Measurements from ENCODE around the gene BRSK2. TPM values are rescaled to one million over a fixed set of nuclear protein-coding genes. Genes with fewer than 3 reads are reported as not detected.
A peak's percentile ranks its signal among the peaks of the same experiment; 100 is the strongest.

BRSK2 gene
- total and polyA plus RNA-seq, 2 of the 4 experiments (the other 2 are of a cell fraction), result 0.18 to 0.62 TPM

DNA sequence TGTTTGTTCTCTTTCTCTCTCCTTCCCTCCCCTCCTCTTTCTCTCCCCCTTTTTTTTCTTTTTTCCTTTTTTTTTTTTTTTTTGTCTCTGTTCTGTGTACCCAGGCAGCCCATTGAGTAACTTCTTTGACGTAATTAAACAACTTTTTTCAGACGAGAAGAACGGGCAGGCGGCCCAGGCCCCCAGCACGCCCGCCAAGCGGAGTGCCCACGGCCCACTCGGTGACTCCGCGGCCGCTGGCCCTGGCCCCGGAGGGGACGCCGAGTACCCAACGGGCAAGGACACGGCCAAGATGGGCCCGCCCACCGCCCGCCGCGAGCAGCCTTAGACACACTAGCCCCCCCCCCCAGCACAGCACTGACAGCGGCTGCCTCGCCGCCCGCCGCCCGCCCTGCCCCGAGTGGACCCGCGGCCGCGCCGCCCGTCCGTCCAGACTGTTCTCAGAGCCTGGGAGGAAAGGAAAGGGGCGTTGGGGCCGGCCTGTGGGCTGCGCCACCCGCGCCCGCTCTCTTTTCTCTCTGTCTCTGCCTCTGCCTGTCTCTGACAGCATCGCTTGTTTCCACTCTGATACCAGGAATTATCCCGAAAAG, 70.8 kb downstream of the BRSK2 start:
- in situ Hi-C loops (cut with MboI; ENCODE audit: low sequenced_read_pairs), result no loop called here
- ChIA-PET POLR2A (ENCODE audit: unreplicated experiment) (no interaction called here), CTCF (no interaction called here)
- Histone ChIP-seq H2BK15ac (ENCODE audit: low read depth, low read length) (no peak overlapping the region), H3K4me3 (ENCODE audit: insufficient read depth, low read depth, low read length) (no peak overlapping the region), H3K4me1 (ENCODE audit: control insufficient read depth, insufficient read depth, low read length) (peaks cover 13% of the 10 kb centered on the region; the same call in 1 of the 2 replicates), H4K91ac (ENCODE audit: insufficient read depth, low read depth, low read length) (no peak overlapping the region), H2AK5ac (ENCODE audit: low read depth, low read length) (no peak overlapping the region), H3K18ac (ENCODE audit: low read depth, low read length) (no peak overlapping the region), H2BK120ac (ENCODE audit: low read depth, low read length) (no peak overlapping the region), H3K9me3 (ENCODE audit: control insufficient read depth, insufficient read depth, low read length) (no peaks in the 10 kb centered on the region), H3K4ac (ENCODE audit: low read depth, low read length) (no peak overlapping the region), H3K23ac (ENCODE audit: low read depth, low read length) (no peak overlapping the region), H3K36me3 (ENCODE audit: control insufficient read depth, insufficient read depth, low read length) (no peaks in the 10 kb centered on the region), H3K9ac (ENCODE audit: low read depth, low read length) (no peak overlapping the region), H3K4me2 (ENCODE audit: low read depth, low read length) (no peak overlapping the region), H4K8ac (ENCODE audit: low read depth in 2 of 2, low read length in 2 of 2) (no peak overlapping the region), H3K27ac (ENCODE audit: insufficient read depth, low read length) (no peak overlapping the region), H2AK9ac (replicated peaks; ENCODE audit: low read depth, low read length, poor library complexity) (no peak overlapping the region), H2BK20ac (ENCODE audit: low read depth, low read length) (no peak overlapping the region), H3K79me1 (ENCODE audit: low read depth in 1 of 2, low read length in 2 of 2) (no peaks in the 10 kb centered on the region), H4K20me1 (ENCODE audit: insufficient read depth, low read length) (no peaks in the 10 kb centered on the region), H3K27me3 (ENCODE audit: control insufficient read depth, insufficient read depth, low read length) (no peaks in the 10 kb centered on the region), H3K9me1 (ENCODE audit: insufficient read depth, low read length) (no peaks in the 10 kb centered on the region), H3K56ac (ENCODE audit: extremely low read depth, insufficient read depth, low read length) (no peak overlapping the region), H2AFZ (replicated peaks; ENCODE audit: low read length, poor library complexity) (no peak overlapping the region), H4K5ac (ENCODE audit: low read depth, low read length) (no peak overlapping the region), H3K14ac (replicated peaks; ENCODE audit: low read depth, low read length) (no peak overlapping the region), H2BK5ac (ENCODE audit: low read depth, low read length, poor library complexity, severe bottlenecking) (no peak overlapping the region)
- no TSS peak for BruUV-seq (replicated peaks)
- DNase-seq (peak; percentile 45), ATAC-seq (ENCODE audit: low read depth) (peak; percentile 24)
- intact Hi-C loops (cut with micrococcal nuclease), result no loop called here
- no peak for TF ChIP-seq NFE2L2 (IDR thresholded peaks at IDR 0.05; ENCODE audit: low read depth, low read length)
- peak; percentile 53 for TF ChIP-seq CEBPB (IDR thresholded peaks at IDR 0.05; ENCODE audit: low read depth, low read length)
- dilution Hi-C loops (cut with HindIII; ENCODE audit: low sequenced_read_pairs, unreplicated experiment), result no loop called here
- WGBS, 2 experiments (ENCODE audit: extremely low coverage in 2 of 2, insufficient read length in 1 of 2), result 23% methylated on average over 6 of the region's 44 CpGs; no CpG with 5 or more reads in 1 of the 2 experiments

Measured in IMR-90 (cell line).